Measurements from ENCODE around the gene CLK2.
"Not testable (repeated sequence)": the region's sequence is repeated elsewhere in the genome, so short reads cannot be mapped to it uniquely, and the experiment has no call there.

Gene CLK2

DNA sequence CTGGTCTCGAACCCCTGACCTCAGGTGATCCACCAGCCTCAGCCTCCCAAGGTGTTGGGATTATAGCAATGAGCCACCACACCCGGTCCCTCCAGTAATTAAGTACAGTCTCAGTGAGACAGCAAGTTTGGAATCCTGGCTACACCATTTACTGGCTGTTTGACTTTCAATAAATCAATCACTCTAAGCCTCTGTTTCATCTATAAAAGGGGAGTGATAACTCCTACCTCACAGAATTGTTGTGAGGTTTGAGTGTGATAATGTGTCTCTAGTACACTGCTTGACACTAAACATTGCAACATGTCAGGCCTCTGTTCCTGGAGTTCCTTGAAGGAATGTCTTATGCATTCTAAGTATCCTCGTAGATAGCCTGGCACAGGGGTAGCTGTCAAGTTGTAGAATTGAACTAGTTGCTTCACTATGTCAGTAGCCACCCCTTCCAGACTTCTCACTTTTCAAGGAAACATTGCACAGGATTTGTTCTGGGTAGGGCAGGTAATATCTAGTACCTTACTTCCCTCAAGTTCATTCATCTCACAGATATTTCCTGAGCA is 30.4 kb downstream of the CLK2 start:
- H3K4ac ChIP-seq (ENCODE audit: low read depth, low read length) = no peak overlapping the region

DNA sequence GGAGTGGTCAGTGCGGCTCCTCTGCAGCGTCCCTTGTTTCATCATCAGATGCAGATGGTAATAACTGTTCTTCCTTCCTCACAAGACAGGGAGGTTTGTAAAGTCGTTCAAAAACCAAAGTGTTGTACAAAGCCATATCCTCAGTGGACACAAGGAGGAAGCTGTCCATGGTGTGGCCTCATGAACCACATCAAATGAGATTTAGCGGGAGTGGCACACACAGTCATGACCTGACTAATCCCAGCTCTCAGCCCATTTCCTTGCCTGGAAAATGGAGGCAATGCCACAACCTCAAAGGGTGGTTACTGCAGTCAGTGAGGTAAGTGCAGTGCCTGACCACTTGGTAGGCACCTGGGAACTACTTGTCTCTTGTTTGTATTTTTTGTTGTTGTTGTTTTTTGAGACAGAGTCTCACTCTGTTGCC is 31.5 kb downstream of the CLK2 start:
- no peaks in the 10 kb centered on the region for H3K79me1 ChIP-seq (ENCODE audit: low read length)
- no CpG with 5 or more reads among the region's 4 CpGs for WGBS (ENCODE audit: extremely low coverage, insufficient coverage, low lambda C conversion rate)
- H2BK120ac ChIP-seq (ENCODE audit: low read depth, low read length) = no peak overlapping the region
- H3K27me3 ChIP-seq (ENCODE audit: insufficient read depth, low read length, poor library complexity) = no peaks in the 10 kb centered on the region
- H2AK5ac ChIP-seq (ENCODE audit: low read length) = peak overlapping the region; percentile 85
- H2BK5ac ChIP-seq (ENCODE audit: low read length) = no peak overlapping the region
- peak overlapping the region; percentile 42 for H3K56ac ChIP-seq (ENCODE audit: low read length)
- H3K4ac ChIP-seq (ENCODE audit: low read depth, low read length) = no peak overlapping the region
- no peaks in the 10 kb centered on the region for H3K36me3 ChIP-seq (ENCODE audit: control insufficient read depth, insufficient read depth, low read length)
- H4K5ac ChIP-seq (ENCODE audit: low read length) = no peak overlapping the region
- no peak overlapping the region for H3K18ac ChIP-seq (ENCODE audit: low read length)
- H2BK15ac ChIP-seq (replicated peaks; ENCODE audit: low read depth) = no peak overlapping the region
- DNase-seq = no peak
- no peak overlapping the region for H3K23ac ChIP-seq (ENCODE audit: low read length)
- no peak overlapping the region for H3K9ac ChIP-seq (ENCODE audit: low read length)
- H3K4me1 ChIP-seq (ENCODE audit: control insufficient read depth, low read depth, low read length) = no peaks in the 10 kb centered on the region
- no peak overlapping the region for H3K27ac ChIP-seq (ENCODE audit: low read depth, low read length)
- H3K4me3 ChIP-seq (ENCODE audit: low read length) = no peak overlapping the region
- H4K8ac ChIP-seq (ENCODE audit: low read depth, low read length) = no peak overlapping the region
- no peak overlapping the region for H3K4me2 ChIP-seq (ENCODE audit: low read length)
- no peaks in the 10 kb centered on the region for H3K79me2 ChIP-seq (ENCODE audit: control insufficient read depth, insufficient read depth, low read length)

More for the DNA sequence above, 30.4 kb downstream of the CLK2 start:
- Histone ChIP-seq H4K5ac (ENCODE audit: low read length) (no peak overlapping the region), H3K4me1 (ENCODE audit: control insufficient read depth, low read depth, low read length) (no peaks in the 10 kb centered on the region), H3K18ac (ENCODE audit: low read length) (no peak overlapping the region), H3K36me3 (ENCODE audit: control insufficient read depth, insufficient read depth, low read length) (no peaks in the 10 kb centered on the region), H3K27ac (ENCODE audit: low read depth, low read length) (no peak overlapping the region), H2BK15ac (replicated peaks; ENCODE audit: low read depth) (no peak overlapping the region), H3K9ac (ENCODE audit: low read length) (peak overlapping the region; percentile 3), H2AK5ac (ENCODE audit: low read length) (no peak overlapping the region), H2BK120ac (ENCODE audit: low read depth, low read length) (no peak overlapping the region), H3K4me3 (ENCODE audit: low read length) (no peak overlapping the region), H4K8ac (ENCODE audit: low read depth, low read length) (no peak overlapping the region), H3K4me2 (ENCODE audit: low read length) (no peak overlapping the region), H3K23ac (ENCODE audit: low read length) (no peak overlapping the region), H3K27me3 (ENCODE audit: insufficient read depth, low read length, poor library complexity) (no peaks in the 10 kb centered on the region), H3K79me1 (ENCODE audit: low read length) (no peaks in the 10 kb centered on the region), H2BK5ac (ENCODE audit: low read length) (no peak overlapping the region), H3K56ac (ENCODE audit: low read length) (peak overlapping the region; percentile 85), H3K79me2 (ENCODE audit: control insufficient read depth, insufficient read depth, low read length) (no peaks in the 10 kb centered on the region)
- WGBS (ENCODE audit: extremely low coverage, insufficient coverage, low lambda C conversion rate) = no CpG with 5 or more reads among the region's 3 CpGs
- no peak for DNase-seq

DNA sequence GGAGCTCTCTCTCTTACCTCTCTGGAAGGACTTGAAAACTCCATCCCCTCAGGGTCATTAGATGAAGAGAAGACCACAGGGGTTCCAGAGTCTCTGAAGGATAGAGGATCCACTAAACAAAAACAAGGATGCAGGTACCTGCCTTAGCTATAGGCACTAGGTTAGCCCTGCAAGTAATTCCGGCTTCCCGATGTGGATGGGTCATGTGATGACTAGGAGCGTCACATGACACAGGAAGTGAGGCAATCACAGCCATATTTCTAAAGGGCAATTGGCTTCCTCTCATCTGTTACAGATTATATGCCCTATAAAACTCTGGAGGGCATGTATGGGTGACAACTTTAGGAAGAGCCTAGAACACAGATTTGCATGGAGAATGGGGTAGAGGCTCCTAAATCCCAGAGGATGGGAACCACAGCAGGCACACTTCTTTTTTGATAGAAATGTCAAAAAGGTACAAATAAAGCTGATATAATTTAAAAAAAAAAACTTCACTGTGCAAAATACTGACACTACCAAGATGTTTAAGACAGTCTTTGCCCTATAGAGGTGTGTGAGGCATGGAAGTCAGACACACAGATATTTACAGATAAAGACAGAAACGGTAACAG is 32.1 kb downstream of the CLK2 start:
- Histone ChIP-seq H3K23ac (ENCODE audit: low read length) (no peak overlapping the region), H3K4ac (ENCODE audit: low read depth, low read length) (no peak overlapping the region), H2BK5ac (ENCODE audit: low read length) (no peak overlapping the region), H3K4me2 (ENCODE audit: low read length) (peak overlapping the region; percentile 6), H2BK15ac (replicated peaks; ENCODE audit: low read depth) (no peak overlapping the region), H3K36me3 (ENCODE audit: control insufficient read depth, insufficient read depth, low read length) (no peaks in the 10 kb centered on the region), H2AK5ac (ENCODE audit: low read length) (no peak overlapping the region), H3K79me2 (ENCODE audit: control insufficient read depth, insufficient read depth, low read length) (no peaks in the 10 kb centered on the region), H4K5ac (ENCODE audit: low read length) (no peak overlapping the region), H3K18ac (ENCODE audit: low read length) (no peak overlapping the region), H3K4me1 (ENCODE audit: control insufficient read depth, low read depth, low read length) (no peaks in the 10 kb centered on the region), H3K4me3 (ENCODE audit: low read length) (no peak overlapping the region), H3K27me3 (ENCODE audit: insufficient read depth, low read length, poor library complexity) (no peaks in the 10 kb centered on the region), H4K8ac (ENCODE audit: low read depth, low read length) (no peak overlapping the region), H3K27ac (ENCODE audit: low read depth, low read length) (no peak overlapping the region), H3K56ac (ENCODE audit: low read length) (peak overlapping the region; percentile 42), H3K79me1 (ENCODE audit: low read length) (no peaks in the 10 kb centered on the region), H2BK120ac (ENCODE audit: low read depth, low read length) (no peak overlapping the region), H3K9ac (ENCODE audit: low read length) (peak overlapping the region; percentile 9)
- WGBS (ENCODE audit: extremely low coverage, insufficient coverage, low lambda C conversion rate) = no CpG with 5 or more reads among the region's 4 CpGs
- DNase-seq = peak; percentile 91

DNA sequence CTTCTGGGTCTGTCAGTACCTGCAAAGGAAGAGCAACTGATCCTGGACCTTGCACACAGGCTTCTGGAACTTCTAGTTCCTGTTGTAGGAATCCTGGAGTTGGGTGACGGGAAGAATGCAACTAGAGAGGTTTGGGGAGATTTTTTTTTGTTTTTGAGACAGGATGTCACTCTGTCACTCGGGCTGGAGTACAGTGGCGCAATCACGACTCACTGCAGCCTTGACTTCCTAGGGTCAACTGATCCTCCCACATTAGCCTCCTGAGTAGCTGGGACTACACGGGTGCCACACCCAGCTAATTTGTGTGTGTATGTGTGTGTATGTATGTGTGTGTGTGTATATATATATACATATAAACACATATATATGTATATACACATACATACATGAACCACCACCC is 36.9 kb downstream of the CLK2 start:
- no peak for DNase-seq
- WGBS (ENCODE audit: extremely low coverage, insufficient coverage, low lambda C conversion rate) = no CpG with 5 or more reads among the region's 5 CpGs

DNA sequence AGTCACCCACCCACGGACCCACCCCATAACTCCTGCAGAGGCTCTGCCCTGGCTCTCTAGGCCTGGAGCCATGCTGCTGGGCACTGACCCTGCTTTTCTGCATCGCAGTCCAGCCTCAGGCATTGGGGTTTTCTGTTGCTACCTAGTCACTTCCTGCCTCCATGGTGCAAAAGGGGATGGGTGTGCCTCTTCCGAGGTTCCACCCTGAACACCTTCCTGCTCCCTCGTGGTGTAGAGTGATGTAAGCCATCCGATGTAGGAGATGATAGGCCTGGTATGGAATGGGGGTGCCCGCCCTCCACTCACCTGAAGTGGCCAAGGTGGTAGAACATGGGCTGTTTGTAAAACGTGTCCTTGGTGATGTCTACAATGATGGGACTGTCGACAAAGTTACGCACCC is 37.9 kb downstream of the CLK2 start:
- not testable (repeated sequence) for H2BK120ac ChIP-seq (ENCODE audit: low read depth, low read length); DNase-seq; H3K27ac ChIP-seq (ENCODE audit: low read depth, low read length); H2BK15ac ChIP-seq (replicated peaks; ENCODE audit: low read depth); H3K18ac ChIP-seq (ENCODE audit: low read length); H3K79me1 ChIP-seq (ENCODE audit: low read length); H3K4me1 ChIP-seq (ENCODE audit: control insufficient read depth, low read depth, low read length); H4K8ac ChIP-seq (ENCODE audit: low read depth, low read length); H3K27me3 ChIP-seq (ENCODE audit: insufficient read depth, low read length, poor library complexity); H3K23ac ChIP-seq (ENCODE audit: low read length); H3K4ac ChIP-seq (ENCODE audit: low read depth, low read length); H3K9ac ChIP-seq (ENCODE audit: low read length); H3K79me2 ChIP-seq (ENCODE audit: control insufficient read depth, insufficient read depth, low read length); H4K5ac ChIP-seq (ENCODE audit: low read length); H2BK5ac ChIP-seq (ENCODE audit: low read length); H3K56ac ChIP-seq (ENCODE audit: low read length); H3K4me2 ChIP-seq (ENCODE audit: low read length); H2AK5ac ChIP-seq (ENCODE audit: low read length); H3K4me3 ChIP-seq (ENCODE audit: low read length); H3K36me3 ChIP-seq (ENCODE audit: control insufficient read depth, insufficient read depth, low read length)
- no CpG with 5 or more reads among the region's 9 CpGs for WGBS (ENCODE audit: extremely low coverage, insufficient coverage, low lambda C conversion rate)

More for the DNA sequence above, 36.9 kb downstream of the CLK2 start:
- no peaks in the 10 kb centered on the region for H3K79me1 ChIP-seq (ENCODE audit: low read length)
- H3K4ac ChIP-seq (ENCODE audit: low read depth, low read length) = no peak overlapping the region
- no peaks in the 10 kb centered on the region for H3K79me2 ChIP-seq (ENCODE audit: control insufficient read depth, insufficient read depth, low read length)
- no peak overlapping the region for H3K4me3 ChIP-seq (ENCODE audit: low read length)
- no peaks in the 10 kb centered on the region for H3K36me3 ChIP-seq (ENCODE audit: control insufficient read depth, insufficient read depth, low read length)
- H3K27ac ChIP-seq (ENCODE audit: low read depth, low read length) = no peak overlapping the region
- H3K4me1 ChIP-seq (ENCODE audit: control insufficient read depth, low read depth, low read length) = no peaks in the 10 kb centered on the region
- H3K27me3 ChIP-seq (ENCODE audit: insufficient read depth, low read length, poor library complexity) = no peaks in the 10 kb centered on the region
- H2BK15ac ChIP-seq (replicated peaks; ENCODE audit: low read depth) = no peak overlapping the region
- no peak overlapping the region for H2BK5ac ChIP-seq (ENCODE audit: low read length)
- no peak overlapping the region for H3K23ac ChIP-seq (ENCODE audit: low read length)
- no peak overlapping the region for H2BK120ac ChIP-seq (ENCODE audit: low read depth, low read length)
- no peak overlapping the region for H4K5ac ChIP-seq (ENCODE audit: low read length)
- no peak overlapping the region for H3K9ac ChIP-seq (ENCODE audit: low read length)
- H2AK5ac ChIP-seq (ENCODE audit: low read length) = no peak overlapping the region
- no peak overlapping the region for H3K56ac ChIP-seq (ENCODE audit: low read length)
- H4K8ac ChIP-seq (ENCODE audit: low read depth, low read length) = no peak overlapping the region
- H3K4me2 ChIP-seq (ENCODE audit: low read length) = no peak overlapping the region
- no peak overlapping the region for H3K18ac ChIP-seq (ENCODE audit: low read length)

DNA sequence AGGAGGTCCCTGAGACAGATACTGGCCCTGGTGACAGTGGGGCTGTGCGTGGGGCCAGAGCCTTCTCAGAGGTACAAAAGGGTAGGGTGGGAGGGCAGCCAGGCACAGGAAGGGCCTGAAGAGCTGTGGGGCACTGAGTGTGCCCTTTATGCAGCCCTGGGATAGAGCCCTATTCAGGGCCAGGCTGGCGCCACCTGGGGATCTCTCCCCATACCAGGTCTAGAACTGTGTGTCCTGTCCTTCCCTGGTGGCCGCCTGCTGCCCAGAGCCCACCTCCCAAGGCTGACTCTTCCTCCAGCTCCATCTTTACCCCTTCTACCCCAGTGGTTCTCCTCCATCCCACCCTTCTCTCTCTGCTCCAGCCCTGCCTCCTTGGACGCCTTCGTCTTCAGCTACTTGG is 39.8 kb downstream of the CLK2 start:
- not testable (repeated sequence) for H4K5ac ChIP-seq (ENCODE audit: low read length); H3K18ac ChIP-seq (ENCODE audit: low read length); H3K79me1 ChIP-seq (ENCODE audit: low read length); H3K4me1 ChIP-seq (ENCODE audit: control insufficient read depth, low read depth, low read length); H3K79me2 ChIP-seq (ENCODE audit: control insufficient read depth, insufficient read depth, low read length); H3K27ac ChIP-seq (ENCODE audit: low read depth, low read length); H3K23ac ChIP-seq (ENCODE audit: low read length); H3K4me2 ChIP-seq (ENCODE audit: low read length); H3K27me3 ChIP-seq (ENCODE audit: insufficient read depth, low read length, poor library complexity); H3K4ac ChIP-seq (ENCODE audit: low read depth, low read length); H4K8ac ChIP-seq (ENCODE audit: low read depth, low read length); H2BK120ac ChIP-seq (ENCODE audit: low read depth, low read length); H2BK15ac ChIP-seq (replicated peaks; ENCODE audit: low read depth); H3K4me3 ChIP-seq (ENCODE audit: low read length); DNase-seq; H3K36me3 ChIP-seq (ENCODE audit: control insufficient read depth, insufficient read depth, low read length); H3K56ac ChIP-seq (ENCODE audit: low read length); H3K9ac ChIP-seq (ENCODE audit: low read length); H2AK5ac ChIP-seq (ENCODE audit: low read length); H2BK5ac ChIP-seq (ENCODE audit: low read length)
- no CpG with 5 or more reads among the region's 5 CpGs for WGBS (ENCODE audit: extremely low coverage, insufficient coverage, low lambda C conversion rate)
